Activated naive CD4-positive, alpha-beta T cell treated with anti-CD3 and anti-CD28 coated beads, Interleukin-2, amount 10 ng/mL, durations not matched to agents 7 days and 5 days (primary cell): ENCODE results near the gene STXBP2.

Source experiments
- CTCF ChIA-PET: fragments of 350-600 bp; sonication (Branson Sonifier 250); formaldehyde crosslinking; loops from one replicate; lab custom pipeline; 2021; ENCODE audit warnings: antibody characterized with exemption; lab: Charles Lee
- DNase-seq: peaks from one replicate; pipeline ENCODE4 v3.0.0-alpha.2; 2020
- H3K27ac Mint-ChIP-seq: one replicate; pipeline ENCODE4 v1.8.0; 2021; ENCODE audit warnings: mild to moderate bottlenecking, moderate library complexity, mixed read lengths
- H3K27me3 Mint-ChIP-seq: one replicate; pipeline ENCODE4 v1.8.0; 2021; ENCODE audit warnings: mild to moderate bottlenecking, mixed read lengths
- H3K36me3 Mint-ChIP-seq: one replicate; pipeline ENCODE4 v1.8.0; 2021; ENCODE audit warnings: mixed read lengths
- H3K4me1 Mint-ChIP-seq: one replicate; pipeline ENCODE4 v1.8.0; 2021; ENCODE audit warnings: mixed read lengths
- H3K4me3 Mint-ChIP-seq: one replicate; pipeline ENCODE4 v1.8.0; 2021; ENCODE audit warnings: mild to moderate bottlenecking, moderate library complexity, mixed read lengths
- H3K9me3 Mint-ChIP-seq: one replicate; pipeline ENCODE4 v1.8.0; 2021; ENCODE audit warnings: mixed read lengths

The STXBP2 gene

GRCh38 chr19:7620442-7621412, 16.2 kb upstream of the STXBP2 start:
- no peak overlapping the region for H3K27ac Mint-ChIP-seq

GRCh38 chr19:7622933-7623685, 13.8 kb upstream of the STXBP2 start:
- DNase-seq, result no peak
- no peak overlapping the region for H3K27ac Mint-ChIP-seq
- H3K9me3 Mint-ChIP-seq, result no peaks in the 10 kb centered on the region
- no peak overlapping the region for H3K4me3 Mint-ChIP-seq
- CTCF ChIA-PET, result no interaction called here
- H3K4me1 Mint-ChIP-seq, result peaks cover 11% of the 10 kb centered on the region
- H3K27me3 Mint-ChIP-seq, result no peaks in the 10 kb centered on the region
- H3K36me3 Mint-ChIP-seq, result peaks cover 41% of the 10 kb centered on the region

More at GRCh38 chr19:7620442-7621412, 16.2 kb upstream of the STXBP2 start:
- no peak overlapping the region for H3K4me3 Mint-ChIP-seq
- no peak for DNase-seq
- CTCF ChIA-PET, result no interaction called here
- no peaks in the 10 kb centered on the region for H3K27me3 Mint-ChIP-seq
- H3K9me3 Mint-ChIP-seq, result no peaks in the 10 kb centered on the region
- no peaks in the 10 kb centered on the region for H3K4me1 Mint-ChIP-seq
- H3K36me3 Mint-ChIP-seq, result peaks cover 36% of the 10 kb centered on the region

- Mint-ChIP-seq H3K27me3 (no peaks in the 10 kb centered on the region), H3K9me3 (no peaks in the 10 kb centered on the region), H3K4me3 (no peak overlapping the region), H3K27ac (no peak overlapping the region), H3K36me3 (peaks cover 35% of the 10 kb centered on the region), H3K4me1 (peaks cover 20% of the 10 kb centered on the region)
- no peak for DNase-seq
- CTCF ChIA-PET, result no interaction called here
Observed at GRCh38 chr19:7623725-7624603, 12.9 kb upstream of the STXBP2 start.

- peaks cover 28% of the 10 kb centered on the region for H3K4me1 Mint-ChIP-seq
- CTCF ChIA-PET, result no interaction called here
- no peaks in the 10 kb centered on the region for H3K9me3 Mint-ChIP-seq
- H3K27me3 Mint-ChIP-seq, result no peaks in the 10 kb centered on the region
- no peak for DNase-seq
- H3K36me3 Mint-ChIP-seq, result peaks cover 42% of the 10 kb centered on the region
- H3K4me3 Mint-ChIP-seq, result no peak overlapping the region
- no peak overlapping the region for H3K27ac Mint-ChIP-seq
Observed at GRCh38 chr19:7624810-7625209, 12.1 kb upstream of the STXBP2 start.

GRCh38 chr19:7625763-7626372, 11.0 kb upstream of the STXBP2 start:
- CTCF ChIA-PET, result no interaction called here
- no peak overlapping the region for H3K4me3 Mint-ChIP-seq
- DNase-seq, result no peak
- H3K27ac Mint-ChIP-seq, result no peak overlapping the region
- peaks cover 42% of the 10 kb centered on the region for H3K36me3 Mint-ChIP-seq
- peaks cover 37% of the 10 kb centered on the region for H3K4me1 Mint-ChIP-seq
- H3K9me3 Mint-ChIP-seq, result no peaks in the 10 kb centered on the region
- H3K27me3 Mint-ChIP-seq, result no peaks in the 10 kb centered on the region

- CTCF ChIA-PET, result no interaction called here
- Mint-ChIP-seq H3K9me3 (no peaks in the 10 kb centered on the region), H3K4me3 (no peak overlapping the region), H3K4me1 (peaks cover 40% of the 10 kb centered on the region), H3K27ac (peak overlapping the region; percentile 42), H3K36me3 (peaks cover 37% of the 10 kb centered on the region), H3K27me3 (no peaks in the 10 kb centered on the region)
- no peak for DNase-seq
Observed at GRCh38 chr19:7627166-7627565, 9.7 kb upstream of the STXBP2 start.

GRCh38 chr19:7628589-7629311, 8.2 kb upstream of the STXBP2 start:
- Mint-ChIP-seq H3K27me3 (no peaks in the 10 kb centered on the region), H3K9me3 (no peaks in the 10 kb centered on the region), H3K4me3 (peak overlapping the region; percentile 92), H3K27ac (peak overlapping the region; percentile 98), H3K36me3 (peaks cover 36% of the 10 kb centered on the region), H3K4me1 (peaks cover 40% of the 10 kb centered on the region)
- CTCF ChIA-PET, result interaction anchor here (1.2 kb wide), 1 partner anchor 9 kb away, joined by 3 read pairs; no protein-coding TSS in a partner anchor
- DNase-seq, result peak; percentile 34

GRCh38 chr19:7629347-7630054, 7.4 kb upstream of the STXBP2 start, which contains the start of the genes PET100 and XAB2:
Gene PET100 (plus strand): TSS chr19:7629793. CDS start chr19:7629834, 41 bp downstream.
Gene XAB2 (minus strand): TSS chr19:7629545. CDS start chr19:7629527, 18 bp downstream.
- Mint-ChIP-seq H3K9me3 (no peaks in the 10 kb centered on the region), H3K4me1 (peaks cover 41% of the 10 kb centered on the region), H3K36me3 (peaks cover 34% of the 10 kb centered on the region), H3K27me3 (no peaks in the 10 kb centered on the region), H3K27ac (peak within 1 kb of the TSS; percentile 98), H3K4me3 (peak within 1 kb of the TSS; percentile 92)
- CTCF ChIA-PET, result interaction anchor here (0.8 to 1.2 kb wide), 3 partner anchors 8 to 61 kb away, joined by 3 to 4 read pairs (median 3); no protein-coding TSS in a partner anchor
- peak; percentile 97 for DNase-seq

GRCh38 chr19:7631577-7631976, 5.3 kb upstream of the STXBP2 start:
- Mint-ChIP-seq H3K27ac (peak overlapping the region; percentile 47), H3K27me3 (peaks cover under 1% of the 10 kb centered on the region), H3K9me3 (no peaks in the 10 kb centered on the region), H3K4me1 (peaks cover 51% of the 10 kb centered on the region), H3K36me3 (peaks cover 28% of the 10 kb centered on the region), H3K4me3 (peak overlapping the region; percentile 19)
- DNase-seq, result no peak
- CTCF ChIA-PET, result no interaction called here

GRCh38 chr19:7632340-7633203, 4.3 kb upstream of the STXBP2 start:
- H3K4me3 Mint-ChIP-seq, result no peak overlapping the region
- H3K27me3 Mint-ChIP-seq, result peaks cover 4% of the 10 kb centered on the region

GRCh38 chr19:7633698-7634097, 3.2 kb upstream of the STXBP2 start, which contains the start of gene PCP2:
Gene PCP2 (minus strand): TSS chr19:7633719. CDS start chr19:7633457, 262 bp downstream.
- Mint-ChIP-seq H3K4me3 (no peak within 1 kb of the TSS), H3K27ac (no peak within 1 kb of the TSS), H3K36me3 (peaks cover 23% of the 10 kb centered on the region), H3K4me1 (peaks cover 49% of the 10 kb centered on the region), H3K9me3 (no peaks in the 10 kb centered on the region), H3K27me3 (peaks cover 4% of the 10 kb centered on the region)
- DNase-seq, result no peak
- CTCF ChIA-PET, result no interaction called here

More at GRCh38 chr19:7632340-7633203, 4.3 kb upstream of the STXBP2 start:
- peaks cover 49% of the 10 kb centered on the region for H3K4me1 Mint-ChIP-seq
- no peaks in the 10 kb centered on the region for H3K9me3 Mint-ChIP-seq
- no peak overlapping the region for H3K27ac Mint-ChIP-seq
- CTCF ChIA-PET, result no interaction called here
- DNase-seq, result no peak
- H3K36me3 Mint-ChIP-seq, result peaks cover 23% of the 10 kb centered on the region
